Fibroblast of lung (primary cell): ENCODE data around the gene FILIP1L. TPM values are rescaled to one million over a fixed set of nuclear protein-coding genes. Genes with fewer than 3 reads are reported as not detected.

ENCODE experiments used
- DNase-seq, 2 donors: peaks; one replicate each; pipeline versions ENCODE4 v3.0.0 to v3.0.0-alpha.2; 2010; ENCODE audit warnings: low read depth in 2 of 2
- H2AFZ ChIP-seq: 2 replicates; pipeline ENCODE4 v1.5.1; 2012; ENCODE audit warnings: low read length, control low read depth, inconsistent platforms
- H3K27ac ChIP-seq: 2 replicates; pipeline ENCODE4 v1.5.1; 2011; ENCODE audit warnings: low read length, control low read depth; ENCODE audit not compliant: insufficient read depth
- H3K27me3 ChIP-seq: 2 replicates; pipeline ENCODE4 v1.5.1; 2011; ENCODE audit warnings: mild to moderate bottlenecking, low read length; ENCODE audit not compliant: control insufficient read depth, insufficient read depth
- H3K36me3 ChIP-seq: 2 replicates; pipeline ENCODE4 v1.5.1; 2011; ENCODE audit warnings: low read length; ENCODE audit not compliant: control insufficient read depth, insufficient read depth
- H3K4me1 ChIP-seq: 2 replicates; pipeline ENCODE4 v1.5.1; 2011; ENCODE audit warnings: low read length; ENCODE audit not compliant: control insufficient read depth, insufficient read depth; ENCODE audit errors: extremely low read depth
- H3K4me2 ChIP-seq: 2 replicates; pipeline ENCODE4 v1.5.1; 2011; ENCODE audit warnings: low read length, control low read depth; ENCODE audit not compliant: insufficient read depth; ENCODE audit errors: extremely low read depth
- H3K4me3 ChIP-seq, 4 experiments: fragments of 200-600 bp in 1 of 4; sonication (generic) in 1 of 4; replicated peaks in 1 of 4; 2 replicates each; pipeline ENCODE4 v1.5.1; 2011 to 2016; ENCODE audit warnings: low read length in 4 of 4, low read depth in 3 of 4, mild to moderate bottlenecking in 3 of 4, control low read depth in 2 of 4, inconsistent platforms in 1 of 4, mixed read lengths in 1 of 4; ENCODE audit not compliant: insufficient read depth in 1 of 4; ENCODE audit errors: control extremely low read depth in 1 of 4
- H3K79me2 ChIP-seq: 2 replicates; pipeline ENCODE4 v1.5.1; 2012; ENCODE audit warnings: mild to moderate bottlenecking, low read length, inconsistent platforms; ENCODE audit not compliant: control insufficient read depth, insufficient read depth
- H3K9ac ChIP-seq: 2 replicates; pipeline ENCODE4 v1.5.1; 2011; ENCODE audit warnings: mild to moderate bottlenecking, low read length, control low read depth; ENCODE audit not compliant: insufficient read depth
- H3K9me3 ChIP-seq: 2 replicates; pipeline ENCODE4 v1.5.1; 2012; ENCODE audit warnings: low read depth, low read length; ENCODE audit not compliant: control insufficient read depth, insufficient read depth
- H4K20me1 ChIP-seq: 2 replicates; pipeline ENCODE4 v1.5.1; 2011; ENCODE audit warnings: low read length; ENCODE audit not compliant: control insufficient read depth, insufficient read depth; ENCODE audit errors: extremely low read depth
- EZH2 ChIP-seq: IDR thresholded peaks from 2 replicates; pipeline ENCODE4 v1.5.1; 2012; ENCODE audit warnings: low read length, control low read depth, mild to moderate bottlenecking; ENCODE audit errors: missing control alignments
- polyA plus RNA-seq, 2 donors: library from polyadenylated mRNA; depleted of rRNA in 1 of 2; stranded (reverse) in 1 of 2; unstranded in 1 of 2; fragments of >200 nt; gene quantifications; 2 replicates each; pipeline ENCODE4 v1.2.1, GENCODE V29; 2011 to 2012; ENCODE audit warnings: missing spikeins in 1 of 2
- total RNA-seq: library from RNA; depleted of rRNA; stranded (reverse); fragments of >200 nt; gene quantifications from 2 replicates; pipeline ENCODE4 v1.2.1, GENCODE V29; 2014
- TF ChIP-seq, protein P1 (sequence below), 2 donors: IDR thresholded peaks in 1 of 2; conservative IDR thresholded peaks in 1 of 2; 1 replicate in 1 of 2; 2 replicates in 1 of 2; pipeline ENCODE4 v1.5.1; 2011 to 2012; ENCODE audit warnings: low read length in 2 of 2, control low read depth in 1 of 2, inconsistent platforms in 1 of 2, low read depth in 1 of 2, mild to moderate bottlenecking in 1 of 2

The FILIP1L gene
- total and polyA plus RNA-seq, 2 donors (not counting 1 experiment from before 2014, with no cell fraction given), result 92.8 to 126 TPM

- no peak overlapping the region for H3K27ac ChIP-seq
- TF ChIP-seq, protein P1, sequence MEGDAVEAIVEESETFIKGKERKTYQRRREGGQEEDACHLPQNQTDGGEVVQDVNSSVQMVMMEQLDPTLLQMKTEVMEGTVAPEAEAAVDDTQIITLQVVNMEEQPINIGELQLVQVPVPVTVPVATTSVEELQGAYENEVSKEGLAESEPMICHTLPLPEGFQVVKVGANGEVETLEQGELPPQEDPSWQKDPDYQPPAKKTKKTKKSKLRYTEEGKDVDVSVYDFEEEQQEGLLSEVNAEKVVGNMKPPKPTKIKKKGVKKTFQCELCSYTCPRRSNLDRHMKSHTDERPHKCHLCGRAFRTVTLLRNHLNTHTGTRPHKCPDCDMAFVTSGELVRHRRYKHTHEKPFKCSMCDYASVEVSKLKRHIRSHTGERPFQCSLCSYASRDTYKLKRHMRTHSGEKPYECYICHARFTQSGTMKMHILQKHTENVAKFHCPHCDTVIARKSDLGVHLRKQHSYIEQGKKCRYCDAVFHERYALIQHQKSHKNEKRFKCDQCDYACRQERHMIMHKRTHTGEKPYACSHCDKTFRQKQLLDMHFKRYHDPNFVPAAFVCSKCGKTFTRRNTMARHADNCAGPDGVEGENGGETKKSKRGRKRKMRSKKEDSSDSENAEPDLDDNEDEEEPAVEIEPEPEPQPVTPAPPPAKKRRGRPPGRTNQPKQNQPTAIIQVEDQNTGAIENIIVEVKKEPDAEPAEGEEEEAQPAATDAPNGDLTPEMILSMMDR (conservative IDR thresholded peaks at IDR 0.05 in 1 of 2, IDR thresholded peaks at IDR 0.05 in 1 of 2; ENCODE audit: low read depth in 1 of 2, low read length in 2 of 2), result no peak
- TF ChIP-seq EZH2, result no peak
- H4K20me1 ChIP-seq, result no peaks in the 10 kb centered on the region
- no peak overlapping the region for H3K9ac ChIP-seq
- H3K4me1 ChIP-seq, result no peaks in the 10 kb centered on the region
- H3K27me3 ChIP-seq, result no peaks in the 10 kb centered on the region
- DNase-seq, result peak; percentile 54 to 75
- no peaks in the 10 kb centered on the region for H3K36me3 ChIP-seq
- no peak overlapping the region for H3K4me3 ChIP-seq
- H2AFZ ChIP-seq, result no peak overlapping the region
- no peaks in the 10 kb centered on the region for H3K79me2 ChIP-seq
- no peaks in the 10 kb centered on the region for H3K9me3 ChIP-seq
- H3K4me2 ChIP-seq, result no peak overlapping the region
These were observed 222.6 kb downstream of the FILIP1L start for GRCh38 chr3:99891610-99892285.

DNA sequence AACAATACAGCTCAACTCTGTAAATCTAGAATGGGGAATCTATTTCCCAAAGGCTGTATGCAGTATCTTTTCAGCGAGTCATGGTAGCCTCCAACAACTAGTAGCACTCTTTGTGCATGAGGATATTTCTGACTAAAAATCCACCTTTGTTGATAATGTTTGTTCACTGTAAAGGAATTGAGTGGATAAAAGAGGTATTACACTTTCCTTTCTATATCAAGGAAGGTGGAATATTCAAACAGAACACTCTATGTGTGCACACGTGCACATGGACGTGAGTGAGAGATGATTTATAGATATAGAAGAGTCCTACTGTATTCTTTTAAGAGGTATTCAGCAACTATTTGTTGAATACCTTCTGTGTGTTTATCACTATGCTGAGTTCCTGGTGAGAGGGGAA, 228.4 kb downstream of the FILIP1L start:
- H3K27me3 ChIP-seq, result no peaks in the 10 kb centered on the region
- no peak overlapping the region for H3K4me3 ChIP-seq
- TF ChIP-seq, protein P1 (conservative IDR thresholded peaks at IDR 0.05 in 1 of 2, IDR thresholded peaks at IDR 0.05 in 1 of 2; ENCODE audit: low read depth in 1 of 2, low read length in 2 of 2), result no peak
- TF ChIP-seq EZH2, result no peak
- no peak overlapping the region for H3K27ac ChIP-seq
- H4K20me1 ChIP-seq, result no peaks in the 10 kb centered on the region
- no peak overlapping the region for H2AFZ ChIP-seq
- no peaks in the 10 kb centered on the region for H3K4me1 ChIP-seq
- H3K4me2 ChIP-seq, result no peak overlapping the region
- no peak for DNase-seq
- no peak overlapping the region for H3K9ac ChIP-seq
- no peaks in the 10 kb centered on the region for H3K36me3 ChIP-seq
- H3K79me2 ChIP-seq, result no peaks in the 10 kb centered on the region
- H3K9me3 ChIP-seq, result no peaks in the 10 kb centered on the region

GRCh38 chr3:99885085-99885484, 229.2 kb downstream of the FILIP1L start:
- H2AFZ ChIP-seq, result no peak overlapping the region
- no peak for DNase-seq
- no peak overlapping the region for H3K4me3 ChIP-seq
- TF ChIP-seq, protein P1 (conservative IDR thresholded peaks at IDR 0.05 in 1 of 2, IDR thresholded peaks at IDR 0.05 in 1 of 2; ENCODE audit: low read depth in 1 of 2, low read length in 2 of 2), result no peak
- no peak for TF ChIP-seq EZH2
- H3K27ac ChIP-seq, result no peak overlapping the region
- no peaks in the 10 kb centered on the region for H3K4me1 ChIP-seq
- no peaks in the 10 kb centered on the region for H3K27me3 ChIP-seq
- no peaks in the 10 kb centered on the region for H3K36me3 ChIP-seq
- no peak overlapping the region for H3K9ac ChIP-seq
- H3K4me2 ChIP-seq, result no peak overlapping the region
- no peaks in the 10 kb centered on the region for H4K20me1 ChIP-seq
- H3K79me2 ChIP-seq, result no peaks in the 10 kb centered on the region
- no peaks in the 10 kb centered on the region for H3K9me3 ChIP-seq
